C4-2B (cell line): ENCODE measurements around the gene C15orf39.
"Not testable (repeated sequence)": the region's sequence is repeated elsewhere in the genome, so short reads cannot be mapped to it uniquely, and the experiment has no call there.

Experiments
- H3K27ac ChIP-seq: fragments of 450-650 bp; 2 replicates; pipeline ENCODE4 v1.5.1; 2017
- ZFX ChIP-seq: fragments of 450-650 bp; IDR thresholded peaks from 2 replicates; pipeline ENCODE4 v1.6.1; 2017
- TF ChIP-seq, protein P1 (sequence below): fragments of 450-650 bp; conservative IDR thresholded peaks from 2 replicates; pipeline ENCODE4 v1.5.1; 2017; ENCODE audit warnings: mild to moderate bottlenecking

Gene C15orf39

DNA sequence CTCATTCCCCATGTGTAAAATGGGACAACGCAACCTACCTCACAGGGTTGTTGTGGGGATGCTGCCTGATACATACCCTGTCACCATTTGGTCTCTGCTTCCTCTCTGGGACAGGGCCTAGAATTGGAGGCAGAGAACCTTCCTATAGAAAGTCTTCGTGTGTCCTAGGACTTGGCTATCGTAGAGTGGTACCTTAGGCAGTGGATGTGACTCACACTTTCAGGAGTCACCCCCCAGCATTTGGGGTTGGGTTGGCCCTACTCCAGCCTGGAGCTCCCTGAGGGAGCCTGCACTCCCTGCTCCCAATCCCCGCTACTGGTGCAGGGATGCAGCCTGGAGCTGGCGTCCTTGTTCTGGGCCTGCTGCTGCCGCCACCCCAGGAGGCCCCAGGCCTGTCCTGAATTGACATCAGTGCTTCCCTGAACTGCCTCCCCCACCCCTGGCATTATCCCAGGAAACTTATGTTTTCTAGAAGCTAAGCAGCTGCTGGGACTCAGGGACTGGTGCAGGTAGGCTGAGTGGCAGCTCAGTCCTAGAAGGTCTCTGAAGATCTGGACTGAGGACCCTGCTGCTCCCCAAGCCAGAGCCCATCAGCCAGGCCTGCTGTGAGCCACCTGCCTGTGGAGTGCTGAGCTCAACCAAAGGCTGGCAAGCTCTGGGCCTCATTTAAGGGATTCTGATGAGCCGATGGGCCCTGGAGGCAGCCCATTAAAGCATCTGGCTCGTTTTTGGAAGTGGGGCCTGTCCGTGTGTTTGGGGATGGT lies 9.9 kb downstream of the C15orf39 start:
- H3K27ac ChIP-seq = no peak overlapping the region
- TF ChIP-seq ZFX = no peak
- TF ChIP-seq, protein P1, sequence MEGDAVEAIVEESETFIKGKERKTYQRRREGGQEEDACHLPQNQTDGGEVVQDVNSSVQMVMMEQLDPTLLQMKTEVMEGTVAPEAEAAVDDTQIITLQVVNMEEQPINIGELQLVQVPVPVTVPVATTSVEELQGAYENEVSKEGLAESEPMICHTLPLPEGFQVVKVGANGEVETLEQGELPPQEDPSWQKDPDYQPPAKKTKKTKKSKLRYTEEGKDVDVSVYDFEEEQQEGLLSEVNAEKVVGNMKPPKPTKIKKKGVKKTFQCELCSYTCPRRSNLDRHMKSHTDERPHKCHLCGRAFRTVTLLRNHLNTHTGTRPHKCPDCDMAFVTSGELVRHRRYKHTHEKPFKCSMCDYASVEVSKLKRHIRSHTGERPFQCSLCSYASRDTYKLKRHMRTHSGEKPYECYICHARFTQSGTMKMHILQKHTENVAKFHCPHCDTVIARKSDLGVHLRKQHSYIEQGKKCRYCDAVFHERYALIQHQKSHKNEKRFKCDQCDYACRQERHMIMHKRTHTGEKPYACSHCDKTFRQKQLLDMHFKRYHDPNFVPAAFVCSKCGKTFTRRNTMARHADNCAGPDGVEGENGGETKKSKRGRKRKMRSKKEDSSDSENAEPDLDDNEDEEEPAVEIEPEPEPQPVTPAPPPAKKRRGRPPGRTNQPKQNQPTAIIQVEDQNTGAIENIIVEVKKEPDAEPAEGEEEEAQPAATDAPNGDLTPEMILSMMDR = no peak

DNA sequence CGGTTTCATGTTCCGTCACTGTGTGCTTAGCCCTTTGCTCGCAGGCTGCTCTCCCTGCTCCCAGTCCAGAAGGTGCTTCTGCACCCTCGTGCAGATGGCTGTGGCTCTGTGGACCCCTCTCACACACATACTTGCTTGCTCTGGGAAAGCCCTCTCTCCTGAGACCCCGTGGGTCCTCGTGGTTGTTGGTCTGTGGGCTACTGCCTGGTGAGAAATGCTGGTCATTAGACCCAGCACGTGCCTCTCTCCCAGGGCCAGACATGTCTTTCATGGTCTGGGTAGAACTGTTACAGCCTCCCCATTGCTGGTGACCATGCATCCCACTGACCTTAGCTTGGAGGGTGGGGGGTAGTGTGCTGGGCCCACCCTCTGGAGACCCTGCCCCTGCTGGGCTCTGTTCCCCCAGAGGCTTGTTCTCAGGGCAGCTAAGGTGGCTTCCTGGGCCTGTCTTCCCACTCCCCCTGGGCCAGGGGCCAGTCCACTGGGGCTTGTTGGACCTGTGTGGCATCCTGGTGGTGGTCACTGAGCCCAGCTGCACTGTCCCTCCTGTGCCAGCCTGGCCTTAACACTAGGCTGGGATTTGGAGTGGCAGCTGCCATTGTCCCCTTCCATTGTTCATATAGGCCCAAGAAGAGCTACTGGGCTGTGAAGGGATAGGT lies 10.6 kb downstream of the C15orf39 start:
- no peak for TF ChIP-seq ZFX
- TF ChIP-seq, protein P1 = no peak
- H3K27ac ChIP-seq = no peak overlapping the region

DNA sequence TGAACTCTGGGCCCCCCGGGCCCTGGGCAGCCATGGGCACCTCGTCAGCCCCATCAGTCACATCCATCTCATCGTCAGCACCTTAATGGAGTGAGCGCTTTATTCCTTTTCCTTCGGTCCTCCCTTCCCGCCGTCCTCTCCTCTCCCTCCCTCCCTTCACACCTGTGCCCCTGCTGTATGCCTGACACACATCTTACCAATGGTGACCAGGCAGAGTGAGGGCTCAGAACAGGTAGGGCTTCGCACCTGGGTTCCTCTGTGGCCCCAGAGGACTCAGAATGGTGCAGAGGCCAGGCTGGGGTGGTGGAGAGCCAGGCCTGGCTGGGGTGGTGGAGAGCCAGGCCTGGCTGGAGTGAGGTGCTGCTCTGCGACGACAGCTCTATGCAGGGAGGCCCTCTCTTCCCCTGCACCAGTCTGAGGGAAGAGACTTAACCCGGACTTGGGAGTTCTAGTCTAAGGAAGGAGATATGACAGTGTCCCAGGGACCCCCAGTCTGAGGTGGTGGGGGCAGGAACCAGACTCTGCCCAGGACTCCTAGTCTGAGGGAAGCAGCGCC lies 11.6 kb downstream of the C15orf39 start:
- no peak overlapping the region for H3K27ac ChIP-seq
- TF ChIP-seq ZFX = no peak

DNA sequence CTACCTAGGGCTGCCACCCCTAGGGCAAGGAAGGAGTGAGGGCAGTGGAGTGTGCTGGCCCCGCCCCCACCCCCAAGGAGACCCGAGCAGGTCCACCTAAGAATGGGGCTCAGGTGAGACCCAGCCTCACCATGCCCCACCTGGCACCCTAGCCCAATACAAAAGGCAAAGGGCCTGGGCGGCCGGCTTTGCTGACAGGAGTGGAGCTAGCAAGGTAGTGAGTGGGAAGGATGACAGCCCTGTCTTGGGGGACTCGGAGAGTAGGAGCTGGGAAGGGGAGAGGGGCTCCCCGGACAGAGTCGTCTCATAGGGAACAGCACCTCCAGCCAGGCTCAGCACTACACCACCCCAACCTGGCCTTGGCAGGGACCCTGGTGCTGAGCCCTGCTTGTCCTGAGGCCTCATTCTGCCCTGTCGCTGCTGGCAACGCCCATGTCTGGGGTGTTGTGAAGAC lies 12.1 kb downstream of the C15orf39 start:
- H3K27ac ChIP-seq = no peak overlapping the region
- TF ChIP-seq, protein P1 = no peak

DNA sequence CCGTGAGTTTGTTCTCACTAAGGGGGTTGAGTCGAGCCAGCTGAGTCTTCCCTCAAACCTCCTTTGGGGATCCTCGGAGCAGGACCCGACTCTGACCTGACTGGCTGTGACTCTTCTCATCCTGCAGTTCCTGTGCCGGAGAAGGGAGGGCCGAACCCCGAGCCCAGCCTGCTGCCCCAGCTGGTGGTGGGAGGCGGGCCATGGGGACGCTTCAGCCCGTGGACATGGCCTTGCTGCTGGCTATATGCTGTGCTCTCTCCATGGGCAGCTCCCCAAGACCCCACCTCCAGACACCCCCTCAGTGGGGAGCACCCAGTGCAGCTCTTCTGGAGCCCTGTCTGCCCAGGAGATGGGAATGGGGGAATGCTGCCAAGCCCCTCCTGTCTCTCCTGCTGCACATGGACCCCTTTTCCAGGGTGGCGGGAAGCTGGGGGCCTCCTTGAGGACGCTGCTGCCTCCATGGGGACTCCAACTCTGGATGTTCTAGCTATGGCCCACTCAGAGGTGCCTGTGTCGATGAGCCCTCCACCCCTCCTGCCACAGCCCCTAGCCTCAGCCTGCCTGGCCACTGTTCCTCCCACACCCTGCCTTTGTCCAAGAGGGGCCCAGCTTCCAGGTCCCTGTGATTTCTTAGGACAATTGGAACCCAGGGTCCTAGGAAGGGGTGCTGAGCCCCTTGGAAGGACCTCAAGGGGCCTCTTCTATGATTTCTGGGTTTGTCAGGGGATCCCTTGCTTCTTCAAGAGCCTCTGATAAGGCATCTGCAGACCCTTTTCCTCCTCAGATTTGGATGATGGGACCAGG lies 12.8 kb downstream of the C15orf39 start:
- H3K27ac ChIP-seq = no peak overlapping the region
- TF ChIP-seq, protein P1 = no peak
- no peak for TF ChIP-seq ZFX

DNA sequence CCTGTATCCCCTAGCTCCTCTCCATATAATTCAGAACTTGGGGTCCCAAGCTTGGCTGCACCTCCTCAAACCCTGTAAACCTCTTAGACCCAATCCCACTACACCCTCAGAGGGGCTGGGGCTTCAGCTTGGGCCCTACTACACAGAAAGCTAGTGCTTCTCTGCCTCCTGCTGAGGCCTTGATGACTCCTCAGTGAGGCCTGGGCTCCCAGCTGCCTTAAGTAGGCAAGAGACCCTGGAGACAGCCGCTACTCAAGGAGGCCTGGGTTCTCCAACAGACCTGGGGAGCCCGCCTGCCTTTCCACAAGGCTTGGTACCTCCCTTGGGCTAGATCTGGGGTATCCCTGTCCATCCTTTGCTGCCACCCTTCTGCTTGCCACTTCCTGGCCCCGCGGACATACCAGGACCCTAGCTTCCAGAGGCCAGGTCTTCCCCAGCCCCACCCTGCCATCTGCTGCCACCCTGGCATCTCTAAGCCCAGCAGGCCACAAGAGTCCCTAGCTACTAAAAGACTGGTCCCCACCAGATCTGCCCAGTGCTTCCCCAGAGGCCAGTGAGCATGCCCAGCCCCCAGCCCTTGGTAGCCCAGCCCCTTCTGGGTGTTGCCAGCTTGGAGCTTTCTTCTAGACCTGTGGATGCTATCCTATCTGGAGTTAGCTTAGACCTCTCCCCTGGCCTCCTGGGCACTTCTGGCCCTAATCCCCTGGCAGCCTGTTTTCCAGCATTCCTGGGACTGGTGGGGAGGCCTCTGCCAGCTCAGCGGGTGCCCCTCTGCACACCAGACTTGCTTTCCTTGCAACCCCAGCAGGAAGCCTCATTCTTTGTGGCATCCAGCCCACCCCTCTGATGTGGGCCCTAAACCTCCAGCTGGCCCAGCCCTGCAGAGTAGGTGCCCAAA lies 13.7 kb downstream of the C15orf39 start:
- no peak overlapping the region for H3K27ac ChIP-seq
- TF ChIP-seq ZFX = no peak
- TF ChIP-seq, protein P1 = no peak

DNA sequence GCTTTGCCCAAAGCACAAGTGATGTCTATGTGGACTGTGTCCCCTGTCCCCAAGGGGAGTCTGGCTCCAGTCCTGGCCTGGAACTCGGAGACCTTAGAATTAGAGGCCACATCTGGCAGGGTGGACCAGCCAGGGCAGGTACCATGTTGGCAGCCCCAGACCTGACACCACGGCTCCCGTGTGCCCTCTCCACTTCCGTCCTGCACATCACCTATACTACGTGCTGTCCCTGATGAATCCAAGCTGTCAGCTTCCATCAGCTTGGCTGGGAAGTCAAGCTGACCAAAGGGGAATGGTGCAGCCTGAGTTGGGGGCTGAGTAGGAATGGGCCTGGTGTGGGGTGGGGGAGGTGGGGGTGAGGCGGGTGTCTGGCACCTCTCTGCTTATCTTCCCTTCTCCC lies 15.3 kb downstream of the C15orf39 start:
- no peak overlapping the region for H3K27ac ChIP-seq
- no peak for TF ChIP-seq ZFX
- TF ChIP-seq, protein P1 = no peak

DNA sequence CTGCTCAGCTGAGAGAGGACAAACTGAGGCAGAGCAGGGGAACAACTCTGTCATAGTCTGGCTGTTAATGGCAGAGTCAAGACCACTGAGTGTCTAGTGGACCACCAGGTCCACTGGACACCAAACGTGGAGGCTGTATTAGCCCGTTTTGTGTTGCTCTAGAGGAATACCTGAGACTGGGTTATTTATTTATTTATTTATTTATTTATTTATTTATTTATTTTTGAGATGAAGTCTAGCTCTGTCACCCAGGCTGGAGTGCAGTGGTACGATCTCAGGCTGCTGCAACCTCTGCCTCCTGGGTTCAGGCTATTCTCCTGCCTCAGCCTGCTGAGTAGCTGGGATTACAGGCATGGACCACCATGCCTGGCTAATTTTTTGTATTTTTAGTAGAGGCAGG lies 15.9 kb downstream of the C15orf39 start:
- not testable (repeated sequence) for H3K27ac ChIP-seq

DNA sequence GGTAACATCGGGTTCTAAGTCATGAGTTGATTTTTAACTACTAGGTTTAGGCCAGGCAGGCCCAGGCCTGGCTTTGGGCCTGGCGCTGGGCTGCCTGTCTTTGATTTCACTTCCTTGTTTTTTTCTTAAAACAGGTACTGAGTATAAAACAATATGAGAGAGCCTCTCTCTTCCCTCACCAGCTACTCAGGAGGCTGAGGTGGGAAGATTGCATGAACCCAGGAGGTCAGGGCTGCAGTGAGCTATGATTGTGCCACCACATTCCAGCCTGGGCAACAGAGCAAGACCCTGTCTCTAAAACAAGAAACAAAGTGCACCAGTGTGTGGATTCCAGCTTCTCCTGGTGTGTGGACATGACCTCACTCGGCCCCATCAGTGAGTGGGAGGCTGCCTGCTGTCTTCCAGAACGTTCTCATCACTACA lies 17.8 kb downstream of the C15orf39 start:
- H3K27ac ChIP-seq = not testable (repeated sequence)
